ENCODE results near the gene B3GNT5. TPM values are rescaled to one million over a fixed set of nuclear protein-coding genes. Genes with fewer than 3 reads are reported as not detected.
A peak's percentile ranks its signal among the peaks of the same experiment; 100 is the strongest.

The B3GNT5 gene
- total and polyA plus RNA-seq, 9 of the 15 experiments (the other 6 are each of a cell fraction or from before 2014, with no cell fraction given), result 8.8 to 23.8 (median 14.4) TPM

GRCh38 chr3:183287301-183287971, 34.4 kb downstream of the B3GNT5 start (continued):
- TF ChIP-seq PHF8 (IDR thresholded peaks at IDR 0.05; ENCODE audit: borderline replicate concordance, low read length), result peak; percentile 19; the same call in 1 of the 2 replicates
- TF ChIP-seq GTF2A2 (tag; IDR thresholded peaks at IDR 0.05), result no peak
- TF ChIP-seq, protein P1, sequence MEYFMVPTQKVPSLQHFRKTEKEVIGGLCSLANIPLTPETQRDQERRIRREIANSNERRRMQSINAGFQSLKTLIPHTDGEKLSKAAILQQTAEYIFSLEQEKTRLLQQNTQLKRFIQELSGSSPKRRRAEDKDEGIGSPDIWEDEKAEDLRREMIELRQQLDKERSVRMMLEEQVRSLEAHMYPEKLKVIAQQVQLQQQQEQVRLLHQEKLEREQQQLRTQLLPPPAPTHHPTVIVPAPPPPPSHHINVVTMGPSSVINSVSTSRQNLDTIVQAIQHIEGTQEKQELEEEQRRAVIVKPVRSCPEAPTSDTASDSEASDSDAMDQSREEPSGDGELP (CRISPR knock-in tag; IDR thresholded peaks at IDR 0.05; ENCODE audit: borderline replicate concordance), result no peak
- TF ChIP-seq ZBTB1 (CRISPR knock-in tag; IDR thresholded peaks at IDR 0.05; ENCODE audit: borderline replicate concordance, low read depth), result no peak
- TF ChIP-seq SREBF2 (CRISPR knock-in tag; IDR thresholded peaks at IDR 0.05), result no peak
- TF ChIP-seq ZNF324 (CRISPR knock-in tag; IDR thresholded peaks at IDR 0.05), result no peak
- TF ChIP-seq ZBTB34 (CRISPR knock-in tag; IDR thresholded peaks at IDR 0.05), result no peak
- TF ChIP-seq NFE2L1 (tag; IDR thresholded peaks at IDR 0.05; ENCODE audit: borderline replicate concordance, low read depth), result peak; percentile 23; the same call in 1 of the 2 replicates
- TF ChIP-seq, protein P2, sequence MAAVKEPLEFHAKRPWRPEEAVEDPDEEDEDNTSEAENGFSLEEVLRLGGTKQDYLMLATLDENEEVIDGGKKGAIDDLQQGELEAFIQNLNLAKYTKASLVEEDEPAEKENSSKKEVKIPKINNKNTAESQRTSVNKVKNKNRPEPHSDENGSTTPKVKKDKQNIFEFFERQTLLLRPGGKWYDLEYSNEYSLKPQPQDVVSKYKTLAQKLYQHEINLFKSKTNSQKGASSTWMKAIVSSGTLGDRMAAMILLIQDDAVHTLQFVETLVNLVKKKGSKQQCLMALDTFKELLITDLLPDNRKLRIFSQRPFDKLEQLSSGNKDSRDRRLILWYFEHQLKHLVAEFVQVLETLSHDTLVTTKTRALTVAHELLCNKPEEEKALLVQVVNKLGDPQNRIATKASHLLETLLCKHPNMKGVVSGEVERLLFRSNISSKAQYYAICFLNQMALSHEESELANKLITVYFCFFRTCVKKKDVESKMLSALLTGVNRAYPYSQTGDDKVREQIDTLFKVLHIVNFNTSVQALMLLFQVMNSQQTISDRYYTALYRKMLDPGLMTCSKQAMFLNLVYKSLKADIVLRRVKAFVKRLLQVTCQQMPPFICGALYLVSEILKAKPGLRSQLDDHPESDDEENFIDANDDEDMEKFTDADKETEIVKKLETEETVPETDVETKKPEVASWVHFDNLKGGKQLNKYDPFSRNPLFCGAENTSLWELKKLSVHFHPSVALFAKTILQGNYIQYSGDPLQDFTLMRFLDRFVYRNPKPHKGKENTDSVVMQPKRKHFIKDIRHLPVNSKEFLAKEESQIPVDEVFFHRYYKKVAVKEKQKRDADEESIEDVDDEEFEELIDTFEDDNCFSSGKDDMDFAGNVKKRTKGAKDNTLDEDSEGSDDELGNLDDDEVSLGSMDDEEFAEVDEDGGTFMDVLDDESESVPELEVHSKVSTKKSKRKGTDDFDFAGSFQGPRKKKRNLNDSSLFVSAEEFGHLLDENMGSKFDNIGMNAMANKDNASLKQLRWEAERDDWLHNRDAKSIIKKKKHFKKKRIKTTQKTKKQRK (IDR thresholded peaks at IDR 0.05; ENCODE audit: borderline replicate concordance, low read depth, low read length), result no peak
- peak; percentile 38; the same call in 1 of the 2 replicates for TF ChIP-seq CREB1 (IDR thresholded peaks at IDR 0.05)
- TF ChIP-seq CREB1 (CRISPR knock-in tag; IDR thresholded peaks at IDR 0.05), result no peak
- TF ChIP-seq CTCFL (IDR thresholded peaks at IDR 0.05; ENCODE audit: borderline replicate concordance, insufficient read depth, low read depth, low read length, poor library complexity, severe bottlenecking), result no peak
- TF ChIP-seq EP400 (IDR thresholded peaks at IDR 0.05), result peak; percentile 67
- TF ChIP-seq ARID3A (IDR thresholded peaks at IDR 0.05; ENCODE audit: borderline replicate concordance, low read depth, low read length), result no peak
- no peak for TF ChIP-seq FOXJ3 (CRISPR knock-in tag; IDR thresholded peaks at IDR 0.05)
- peak; percentile 98 for TF ChIP-seq CEBPB (tag; IDR thresholded peaks at IDR 0.05)
